ENCODE results near the gene JAM3. TPM values are rescaled to one million over a fixed set of nuclear protein-coding genes. Genes with fewer than 3 reads are reported as not detected.

JAM3 gene
- total and polyA plus RNA-seq, 9 of the 15 experiments (the other 6 are each of a cell fraction or from before 2014, with no cell fraction given), result 0.22 to 0.76 (median 0.40) TPM

- H3K36me3 ChIP-seq (ENCODE audit: control insufficient read depth, insufficient read depth, low read length), result peaks cover 96% of the 10 kb centered on the region
- POLR2A ChIA-PET, result interaction anchor here (0.8 to 1.0 kb wide), 2 partner anchors 11 to 12 kb away, joined by 3 read pairs; no protein-coding TSS in a partner anchor
- H3K79me2 ChIP-seq (ENCODE audit: control insufficient read depth, insufficient read depth, low read length), result no peaks in the 10 kb centered on the region
- in situ Hi-C loops (cut with MboI) (no loop called here), intact Hi-C loops (cut with micrococcal nuclease) (no loop called here)
- peaks cover 2% of the 10 kb centered on the region for H4K20me1 ChIP-seq (replicated peaks; ENCODE audit: control insufficient read depth, insufficient read depth, low read length)
- H3K27me3 ChIP-seq (ENCODE audit: control insufficient read depth in 2 of 2, insufficient read depth in 2 of 2, low read length in 2 of 2), result no peaks in the 10 kb centered on the region
- CTCF ChIA-PET (ENCODE audit: low intra/inter-chr PET ratio), result no interaction called here
- no peaks in the 10 kb centered on the region for H3K9me1 ChIP-seq (ENCODE audit: control insufficient read depth, insufficient read depth, low read length)
- no peak overlapping the region for H3K4me2 ChIP-seq (ENCODE audit: insufficient read depth, low read length)
- H3K9me3 ChIP-seq (replicated peaks; ENCODE audit: control insufficient read depth, insufficient read depth, low read depth, low read length), result no peaks in the 10 kb centered on the region
- H2AFZ ChIP-seq (ENCODE audit: low read depth, low read length), result no peak overlapping the region
- DNase-seq (ENCODE audit: extremely low read depth in 1 of 4, low spot score in 3 of 4) (no peak), FAIRE-seq (no peak), ATAC-seq (no peak)
- H3K4me3 ChIP-seq, result no peak overlapping the region
- 94% methylated on average over 9 of the region's 9 CpGs for WGBS (ENCODE audit: insufficient coverage, low coverage, missing lambda C conversion rate)
- 0 out of 4 replicates have a peak overlapping the region, but pooled peaks of 1 of the 2 experiments have one; percentile 29 for H3K9ac ChIP-seq (ENCODE audit: insufficient read depth in 1 of 2, low read depth in 2 of 2, low read length in 2 of 2)
- H3K27ac ChIP-seq (ENCODE audit: extremely low read depth, low read depth, low read length), result no peak overlapping the region
- BruUV-seq (replicated peaks), result no TSS peak
- no peaks in the 10 kb centered on the region for H3K4me1 ChIP-seq (replicated peaks in 1 of 2; ENCODE audit: control insufficient read depth in 2 of 2, insufficient read depth in 2 of 2, low read length in 2 of 2)
- TF ChIP-seq SMARCB1 (IDR thresholded peaks at IDR 0.05; ENCODE audit: insufficient read length, low read depth), result no peak
- no peak for TF ChIP-seq HMGXB4 (CRISPR knock-in tag; IDR thresholded peaks at IDR 0.05)
- TF ChIP-seq ETV5 (CRISPR knock-in tag; IDR thresholded peaks at IDR 0.05; ENCODE audit: low read depth), result no peak
- TF ChIP-seq CSDE1 (IDR thresholded peaks at IDR 0.05), result no peak
- no peak for TF ChIP-seq HMG20A (CRISPR knock-in tag; conservative IDR thresholded peaks at IDR 0.05)
- TF ChIP-seq ZNF23 (CRISPR knock-in tag; IDR thresholded peaks at IDR 0.05), result no peak
- no peak for TF ChIP-seq TCF7 (IDR thresholded peaks at IDR 0.05; ENCODE audit: borderline replicate concordance)
- TF ChIP-seq NCOA6 (IDR thresholded peaks at IDR 0.05), result no peak
- TF ChIP-seq ZBTB43 (CRISPR knock-in tag; IDR thresholded peaks at IDR 0.05), result no peak
- no peak for TF ChIP-seq MBD2 (IDR thresholded peaks at IDR 0.05; ENCODE audit: borderline replicate concordance, low read depth)
- no peak for TF ChIP-seq CHD4 (IDR thresholded peaks at IDR 0.05; ENCODE audit: insufficient read depth, insufficient replicate concordance, low read depth, low read length, poor library complexity, severe bottlenecking)
- no peak for TF ChIP-seq NUFIP1 (IDR thresholded peaks at IDR 0.05; ENCODE audit: partially characterized antibody)
- no peak for TF ChIP-seq ZNF274 (IDR thresholded peaks at IDR 0.05; ENCODE audit: borderline replicate concordance, low read depth, low read length)
- TF ChIP-seq MTA2 (IDR thresholded peaks at IDR 0.05; ENCODE audit: low read depth), result no peak
- no peak for TF ChIP-seq CREM (IDR thresholded peaks at IDR 0.05; ENCODE audit: low read depth)
- no peak for TF ChIP-seq SLC30A9 (CRISPR knock-in tag; IDR thresholded peaks at IDR 0.05)
- no peak for TF ChIP-seq FOXM1 (IDR thresholded peaks at IDR 0.05; ENCODE audit: low read depth)
- TF ChIP-seq FOXM1 (CRISPR knock-in tag; IDR thresholded peaks at IDR 0.05; ENCODE audit: low read depth), result no peak
- no peak for TF ChIP-seq HDAC1 (IDR thresholded peaks at IDR 0.05)
- no peak for TF ChIP-seq PHB2 (IDR thresholded peaks at IDR 0.05; ENCODE audit: low read depth)
- TF ChIP-seq ZNF165 (CRISPR knock-in tag; IDR thresholded peaks at IDR 0.05; ENCODE audit: borderline replicate concordance), result no peak
These were observed 90.8 kb downstream of the JAM3 start for GRCh38 chr11:134159652-134160051.
